Mammary epithelial cell (primary cell): Measurements from ENCODE around the gene CFAP251.

ENCODE experiments used
- EZH2 ChIP-seq: IDR thresholded peaks from 2 replicates; pipeline ENCODE4 v1.6.1; 2012; ENCODE audit warnings: low read length, inconsistent platforms, borderline replicate concordance
- TF ChIP-seq, protein P1 (sequence below), 2 donors: IDR thresholded peaks in 1 of 2; conservative IDR thresholded peaks in 1 of 2; 2 replicates each; pipeline ENCODE4 v1.5.1; 2011 to 2012; ENCODE audit warnings: inconsistent platforms in 2 of 2, low read length in 2 of 2, mild to moderate bottlenecking in 2 of 2, control low read depth in 1 of 2, low read depth in 1 of 2; ENCODE audit not compliant: insufficient read depth in 1 of 2; ENCODE audit errors: extremely low read depth in 1 of 2

DNA sequence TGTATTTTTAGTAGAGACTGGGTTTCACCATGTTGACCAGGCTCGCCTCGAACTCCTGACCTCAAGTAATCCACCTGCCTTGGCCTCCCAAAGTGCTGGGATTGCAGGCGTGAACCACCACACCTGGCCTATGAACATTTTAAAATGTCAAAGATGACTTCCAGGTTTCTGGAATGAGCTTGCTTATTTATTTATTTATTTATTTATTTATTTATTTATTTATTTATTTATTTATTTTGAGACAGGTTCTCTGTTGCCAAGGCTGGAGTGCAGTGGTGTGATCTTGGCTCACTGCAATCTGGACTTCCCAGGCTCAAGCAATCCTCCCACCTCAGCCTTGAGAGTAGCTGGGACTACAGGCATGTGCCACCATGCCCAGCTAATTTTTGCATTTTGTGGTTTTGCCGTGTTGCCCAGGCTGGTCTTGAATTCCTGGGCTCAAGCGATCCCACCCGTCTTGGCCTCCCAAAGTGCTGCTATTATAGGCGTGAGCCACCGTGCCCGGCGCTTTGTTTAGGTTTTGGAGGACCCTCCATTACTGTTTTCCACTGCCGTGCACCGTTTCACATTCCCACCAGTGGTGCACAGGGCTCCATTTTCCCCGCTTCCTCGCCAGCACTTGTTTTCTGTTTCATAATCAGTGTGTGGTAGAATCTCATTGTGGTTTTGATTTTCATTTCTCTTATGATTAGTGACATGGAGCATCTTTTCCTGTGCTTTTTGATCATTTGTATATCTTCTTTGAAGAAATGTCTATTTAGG, 6.4 kb upstream of the CFAP251 start:
- TF ChIP-seq, protein P1, sequence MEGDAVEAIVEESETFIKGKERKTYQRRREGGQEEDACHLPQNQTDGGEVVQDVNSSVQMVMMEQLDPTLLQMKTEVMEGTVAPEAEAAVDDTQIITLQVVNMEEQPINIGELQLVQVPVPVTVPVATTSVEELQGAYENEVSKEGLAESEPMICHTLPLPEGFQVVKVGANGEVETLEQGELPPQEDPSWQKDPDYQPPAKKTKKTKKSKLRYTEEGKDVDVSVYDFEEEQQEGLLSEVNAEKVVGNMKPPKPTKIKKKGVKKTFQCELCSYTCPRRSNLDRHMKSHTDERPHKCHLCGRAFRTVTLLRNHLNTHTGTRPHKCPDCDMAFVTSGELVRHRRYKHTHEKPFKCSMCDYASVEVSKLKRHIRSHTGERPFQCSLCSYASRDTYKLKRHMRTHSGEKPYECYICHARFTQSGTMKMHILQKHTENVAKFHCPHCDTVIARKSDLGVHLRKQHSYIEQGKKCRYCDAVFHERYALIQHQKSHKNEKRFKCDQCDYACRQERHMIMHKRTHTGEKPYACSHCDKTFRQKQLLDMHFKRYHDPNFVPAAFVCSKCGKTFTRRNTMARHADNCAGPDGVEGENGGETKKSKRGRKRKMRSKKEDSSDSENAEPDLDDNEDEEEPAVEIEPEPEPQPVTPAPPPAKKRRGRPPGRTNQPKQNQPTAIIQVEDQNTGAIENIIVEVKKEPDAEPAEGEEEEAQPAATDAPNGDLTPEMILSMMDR (conservative IDR thresholded peaks at IDR 0.05 in 1 of 2, IDR thresholded peaks at IDR 0.05 in 1 of 2; ENCODE audit: extremely low read depth in 1 of 2, insufficient read depth in 1 of 2, low read depth in 1 of 2, low read length in 2 of 2): no peak
- no peak for TF ChIP-seq EZH2
